Stimulated activated CD8-positive, alpha-beta memory T cell treated with anti-CD3 and anti-CD28 coated beads, Interleukin-7, amount 100 ng/mL, for 1 hour (primary cell): ENCODE data around the gene PIWIL4.
"Not testable (repeated sequence)": the region's sequence is repeated elsewhere in the genome, so short reads cannot be mapped to it uniquely, and the experiment has no call there.

Source experiments
- DNase-seq, 2 donors: peaks; one replicate each; pipeline ENCODE4 v3.0.0-alpha.2; 2020; ENCODE audit warnings: low read depth in 2 of 2

The PIWIL4 gene

GRCh38 chr11:94546886-94547285 is 20.3 kb upstream of the PIWIL4 start:
- DNase-seq, result no peak

- DNase-seq, result no peak
Measured at GRCh38 chr11:94549146-94549545, 18.0 kb upstream of the PIWIL4 start.

GRCh38 chr11:94550513-94550912 is 16.7 kb upstream of the PIWIL4 start:
- DNase-seq, result no peak

GRCh38 chr11:94553938-94554337 is 13.2 kb upstream of the PIWIL4 start:
- DNase-seq, result no peak

- not testable (repeated sequence) for DNase-seq
Measured at GRCh38 chr11:94555752-94556329, 11.3 kb upstream of the PIWIL4 start.

GRCh38 chr11:94557421-94557820 is 9.7 kb upstream of the PIWIL4 start:
- DNase-seq, result no peak

- DNase-seq, result no peak
Measured at GRCh38 chr11:94557992-94558391, 9.2 kb upstream of the PIWIL4 start.

- DNase-seq, result no peak
Measured at GRCh38 chr11:94558468-94558867, 8.7 kb upstream of the PIWIL4 start.

- DNase-seq, result no peak
Measured at GRCh38 chr11:94558932-94559331, 8.2 kb upstream of the PIWIL4 start.

- no peak for DNase-seq
Measured at GRCh38 chr11:94559361-94559760, 7.8 kb upstream of the PIWIL4 start.

- DNase-seq, result no peak
Measured at GRCh38 chr11:94560834-94561233, 6.3 kb upstream of the PIWIL4 start.

- DNase-seq, result no peak
Measured at GRCh38 chr11:94563176-94563847, 3.9 kb upstream of the PIWIL4 start.

- no peak for DNase-seq
Measured at GRCh38 chr11:94563848-94564467, 3.2 kb upstream of the PIWIL4 start.

GRCh38 chr11:94568200-94568599 is 1.0 kb downstream of the PIWIL4 start:
- DNase-seq, result no peak

GRCh38 chr11:94568717-94569116 is 1.5 kb downstream of the PIWIL4 start:
- DNase-seq, result no peak

- not testable (repeated sequence) for DNase-seq
Measured at GRCh38 chr11:94572975-94573374, 5.8 kb downstream of the PIWIL4 start.

GRCh38 chr11:94574193-94574961 is 7.2 kb downstream of the PIWIL4 start:
- no peak for DNase-seq

- no peak for DNase-seq
Measured at GRCh38 chr11:94576306-94576705, 9.1 kb downstream of the PIWIL4 start.

- DNase-seq, result no peak
Measured at GRCh38 chr11:94577841-94578240, 10.7 kb downstream of the PIWIL4 start.

- no peak for DNase-seq
Measured at GRCh38 chr11:94581926-94582325, 14.8 kb downstream of the PIWIL4 start.

- no peak for DNase-seq
Measured at GRCh38 chr11:94583213-94583865, 16.2 kb downstream of the PIWIL4 start.

GRCh38 chr11:94583866-94584500 is 16.8 kb downstream of the PIWIL4 start:
- no peak for DNase-seq
